CD14-positive monocyte (primary cell): ENCODE results near the gene NDRG3. TPM values are rescaled to one million over a fixed set of nuclear protein-coding genes. Genes with fewer than 3 reads are reported as not detected.

ENCODE experiments used
- DNase-seq, 3 donors: peaks; one replicate each; pipeline ENCODE4 v3.0.0-alpha.2; 2011 to 2022
- H2AFZ ChIP-seq: 2 replicates; pipeline ENCODE4 v1.6.0; 2012; ENCODE audit warnings: mild to moderate bottlenecking, low read depth, low read length, inconsistent platforms; ENCODE audit not compliant: insufficient read depth, poor library complexity, severe bottlenecking
- H3K27ac ChIP-seq, 2 donors: 1 replicate in 1 of 2; 2 replicates in 1 of 2; pipeline ENCODE4 v1.5.1; 2012 to 2013; ENCODE audit warnings: low read length in 2 of 2, control low read depth in 1 of 2, inconsistent platforms in 1 of 2, low read depth in 1 of 2, mild to moderate bottlenecking in 1 of 2
- H3K27me3 ChIP-seq, 2 donors: one replicate each; pipeline versions ENCODE4 v1.6.0 to v1.6.1; 2011 to 2013; ENCODE audit warnings: low read length in 2 of 2; ENCODE audit not compliant: control insufficient read depth in 2 of 2, insufficient read depth in 2 of 2
- H3K36me3 ChIP-seq, 2 donors: replicated peaks in 1 of 2; 1 replicate in 1 of 2; 2 replicates in 1 of 2; pipeline versions ENCODE4 v1.5.1 to v1.6.1; 2012 to 2013; ENCODE audit warnings: low read length in 2 of 2, control low read depth in 1 of 2, inconsistent platforms in 1 of 2, mild to moderate bottlenecking in 1 of 2; ENCODE audit not compliant: insufficient read depth in 2 of 2, control insufficient read depth in 1 of 2
- H3K4me1 ChIP-seq, 2 donors: 1 replicate in 1 of 2; 2 replicates in 1 of 2; pipeline versions ENCODE4 v1.5.1 to v1.6.1; 2012 to 2013; ENCODE audit warnings: low read length in 2 of 2, control low read depth in 1 of 2, inconsistent platforms in 1 of 2, mild to moderate bottlenecking in 1 of 2, moderate library complexity in 1 of 2; ENCODE audit not compliant: insufficient read depth in 2 of 2, control insufficient read depth in 1 of 2
- H3K4me2 ChIP-seq: replicated peaks from 2 replicates; pipeline ENCODE3; 2012; ENCODE audit warnings: low read length, moderate library complexity, mild to moderate bottlenecking; ENCODE audit not compliant: poor library complexity, severe bottlenecking; ENCODE audit errors: extremely low read depth
- H3K4me3 ChIP-seq, 3 experiments: fragments of 200-600 bp in 1 of 3; sonication (generic) in 1 of 3; replicated peaks in 1 of 3; 1 replicate in 2 of 3; 2 replicates in 1 of 3; pipeline ENCODE4 v1.5.1; 2011 to 2013; ENCODE audit warnings: low read length in 3 of 3, mild to moderate bottlenecking in 3 of 3, control low read depth in 2 of 3, low read depth in 2 of 3, inconsistent platforms in 1 of 3, moderate library complexity in 1 of 3
- H3K79me2 ChIP-seq: 2 replicates; pipeline ENCODE4 v1.6.0; 2012; ENCODE audit warnings: mild to moderate bottlenecking, control low read depth, inconsistent platforms, low read length, moderate library complexity; ENCODE audit not compliant: insufficient read depth
- H3K9ac ChIP-seq: 2 replicates; pipeline ENCODE4 v1.6.0; 2017; ENCODE audit warnings: low read length, mild to moderate bottlenecking; ENCODE audit not compliant: insufficient read depth, poor library complexity, severe bottlenecking
- H3K9me3 ChIP-seq, 2 donors: replicated peaks in 1 of 2; 1 replicate in 1 of 2; 2 replicates in 1 of 2; pipeline versions ENCODE4 v1.5.1 to v1.6.1; 2012 to 2013; ENCODE audit warnings: low read length in 2 of 2, control low read depth in 1 of 2; ENCODE audit not compliant: control insufficient read depth in 1 of 2, insufficient read depth in 1 of 2
- H4K20me1 ChIP-seq: 2 replicates; pipeline ENCODE4 v1.6.0; 2012; ENCODE audit warnings: mild to moderate bottlenecking, low read length, control low read depth, moderate library complexity; ENCODE audit not compliant: insufficient read depth
- H3K27ac Mint-ChIP-seq, 7 donors: one replicate each; pipeline ENCODE4 v1.8.0; 2020; ENCODE audit warnings: mild to moderate bottlenecking in 7 of 7, mixed read lengths in 7 of 7, moderate library complexity in 6 of 7, inconsistent platforms in 2 of 7
- H3K27me3 Mint-ChIP-seq, 3 donors: one replicate each; pipeline ENCODE4 v1.8.0; 2021 to 2022; ENCODE audit warnings: low read depth in 3 of 3, mild to moderate bottlenecking in 3 of 3, mixed read lengths in 3 of 3, moderate library complexity in 3 of 3, inconsistent platforms in 1 of 3
- H3K36me3 Mint-ChIP-seq, 2 donors: one replicate each; pipeline ENCODE4 v1.8.0; 2020; ENCODE audit warnings: mixed read lengths in 2 of 2, inconsistent platforms in 1 of 2, mild to moderate bottlenecking in 1 of 2
- H3K4me1 Mint-ChIP-seq: one replicate; pipeline ENCODE4 v1.8.0; 2020; ENCODE audit warnings: mild to moderate bottlenecking, mixed read lengths
- H3K4me3 Mint-ChIP-seq, 2 donors: one replicate each; pipeline ENCODE4 v1.8.0; 2020; ENCODE audit warnings: mild to moderate bottlenecking in 2 of 2, mixed read lengths in 2 of 2, moderate library complexity in 1 of 2
- H3K9me3 Mint-ChIP-seq, 7 donors: one replicate each; pipeline ENCODE4 v1.8.0; 2020 to 2022; ENCODE audit warnings: mixed read lengths in 7 of 7, mild to moderate bottlenecking in 6 of 7, moderate library complexity in 6 of 7, inconsistent platforms in 2 of 7
- WGBS: methylation state at CpG from one replicate; pipeline ENCODE4 v1.1.5; 2013; ENCODE audit warnings: missing lambda C conversion rate; ENCODE audit not compliant: insufficient coverage; 5-methylcytosine and 5-hydroxymethylcytosine counted together
- intact Hi-C, 2 donors: fragments of 100-400 bp; cut with micrococcal nuclease; formaldehyde crosslinking; loops; one replicate each; pipeline versions ENCODE4 v1.15.0 to v1.15.1; 2023
- polyA plus RNA-seq, 3 donors: library from polyadenylated mRNA; depleted of rRNA in 1 of 3; unstranded in 2 of 3; stranded (reverse) in 1 of 3; fragments of 300-500 nt in 2 of 3; fragments of >200 nt in 1 of 3; fragmentation: Illumina TruSeq in 2 of 3; gene quantifications; 1 replicate in 2 of 3; 2 replicates in 1 of 3; pipeline ENCODE4 v1.2.3, GENCODE V29; 2012 to 2021
- TF ChIP-seq, protein P1 (sequence below): fragments of 200-600 bp; IDR thresholded peaks from one replicate; pipeline ENCODE4 v1.8.0; 2022; ENCODE audit warnings: antibody characterized with exemption, mild to moderate bottlenecking

The NDRG3 gene
- polyA plus RNA-seq, 3 donors, result 16.0 to 23.2 (median 21.7) TPM

DNA sequence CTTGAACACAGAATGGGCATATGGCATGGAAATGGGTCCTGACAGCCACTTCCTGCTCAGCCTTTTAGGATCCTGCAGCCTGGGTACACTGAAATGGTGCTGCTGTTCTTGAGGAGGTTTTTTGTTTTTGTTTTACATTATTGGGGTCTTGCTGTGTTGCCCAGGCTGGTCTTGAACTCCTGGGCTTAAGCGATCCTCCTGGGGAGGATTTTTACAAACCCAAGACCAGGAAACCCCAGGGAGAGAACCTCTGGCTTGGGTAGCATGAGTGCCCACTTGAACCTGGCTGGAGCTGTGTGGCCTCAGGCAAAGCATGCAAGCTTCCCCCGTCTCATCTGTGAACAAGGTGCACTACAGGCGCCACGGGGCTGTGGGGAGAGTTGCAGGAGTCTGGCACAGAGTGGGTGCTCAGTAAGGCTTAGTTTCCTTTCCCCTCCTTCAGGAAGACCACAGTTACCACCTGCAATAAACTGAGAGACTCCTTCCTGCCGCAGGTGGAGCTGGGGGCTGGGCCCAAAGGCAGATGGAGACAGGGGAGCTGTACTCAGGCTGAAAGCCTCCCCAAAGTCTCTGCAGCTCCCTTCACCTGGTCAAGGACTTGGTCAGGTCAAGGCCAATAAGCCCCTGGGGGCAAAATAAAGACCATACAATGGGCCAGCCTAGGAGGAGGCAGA lies 101.7 kb downstream of the NDRG3 start:
- H3K4me2 ChIP-seq, result no peak overlapping the region
- intact Hi-C loops, result no loop called here
- no peaks in the 10 kb centered on the region for H3K36me3 ChIP-seq
- no peak for DNase-seq
- no peak overlapping the region for H3K27ac Mint-ChIP-seq
- no peak overlapping the region for H2AFZ ChIP-seq
- WGBS, result 63% methylated on average over 2 of the region's 5 CpGs
- H3K36me3 Mint-ChIP-seq, result no peaks in the 10 kb centered on the region
- no peaks in the 10 kb centered on the region for H3K27me3 ChIP-seq
- H3K27ac ChIP-seq, result no peak overlapping the region
- H4K20me1 ChIP-seq, result no peaks in the 10 kb centered on the region
- H3K4me1 ChIP-seq, result peaks cover 11 to 13% of the 10 kb centered on the region in 2 donors
- no peaks in the 10 kb centered on the region for H3K79me2 ChIP-seq
- H3K4me1 Mint-ChIP-seq, result peaks cover 15% of the 10 kb centered on the region
- H3K9ac ChIP-seq, result no peak overlapping the region
- H3K27me3 Mint-ChIP-seq, result peaks cover 0 to 2% (median 0%) of the 10 kb centered on the region in 3 donors
- no peaks in the 10 kb centered on the region for H3K9me3 ChIP-seq
- no peaks in the 10 kb centered on the region for H3K9me3 Mint-ChIP-seq
- TF ChIP-seq, protein P1, sequence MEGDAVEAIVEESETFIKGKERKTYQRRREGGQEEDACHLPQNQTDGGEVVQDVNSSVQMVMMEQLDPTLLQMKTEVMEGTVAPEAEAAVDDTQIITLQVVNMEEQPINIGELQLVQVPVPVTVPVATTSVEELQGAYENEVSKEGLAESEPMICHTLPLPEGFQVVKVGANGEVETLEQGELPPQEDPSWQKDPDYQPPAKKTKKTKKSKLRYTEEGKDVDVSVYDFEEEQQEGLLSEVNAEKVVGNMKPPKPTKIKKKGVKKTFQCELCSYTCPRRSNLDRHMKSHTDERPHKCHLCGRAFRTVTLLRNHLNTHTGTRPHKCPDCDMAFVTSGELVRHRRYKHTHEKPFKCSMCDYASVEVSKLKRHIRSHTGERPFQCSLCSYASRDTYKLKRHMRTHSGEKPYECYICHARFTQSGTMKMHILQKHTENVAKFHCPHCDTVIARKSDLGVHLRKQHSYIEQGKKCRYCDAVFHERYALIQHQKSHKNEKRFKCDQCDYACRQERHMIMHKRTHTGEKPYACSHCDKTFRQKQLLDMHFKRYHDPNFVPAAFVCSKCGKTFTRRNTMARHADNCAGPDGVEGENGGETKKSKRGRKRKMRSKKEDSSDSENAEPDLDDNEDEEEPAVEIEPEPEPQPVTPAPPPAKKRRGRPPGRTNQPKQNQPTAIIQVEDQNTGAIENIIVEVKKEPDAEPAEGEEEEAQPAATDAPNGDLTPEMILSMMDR, result no peak
- H3K4me3 ChIP-seq, result no peak overlapping the region
- peak overlapping the region in 1 of 2 donors; percentile 60 for H3K4me3 Mint-ChIP-seq

DNA sequence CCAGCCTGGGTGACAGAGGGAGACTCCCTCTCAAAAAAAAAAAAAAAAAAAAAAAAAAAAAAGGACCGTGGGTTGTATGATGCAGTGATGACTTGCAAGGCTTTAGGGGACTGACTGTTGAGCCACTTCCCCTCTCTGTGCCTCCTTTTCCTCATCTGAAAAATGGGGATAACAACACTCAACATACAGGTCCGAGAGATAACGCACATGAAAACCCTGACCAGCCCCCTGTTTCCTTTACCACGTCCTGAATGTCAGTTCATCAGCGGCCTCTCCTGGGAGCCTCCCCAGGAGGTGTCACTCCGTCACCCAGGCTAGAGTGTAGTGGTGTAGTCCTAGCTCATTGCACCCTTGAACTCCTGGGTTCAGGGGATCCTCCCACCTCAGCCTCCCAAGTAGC lies 103.8 kb downstream of the NDRG3 start:
- no peak overlapping the region for H3K27ac ChIP-seq
- H3K9ac ChIP-seq, result no peak overlapping the region
- WGBS, result no CpG with 5 or more reads among the region's 6 CpGs
- peak overlapping the region in 3 of 7 donors; percentile 53 to 59 (median 57) for H3K27ac Mint-ChIP-seq
- no peaks in the 10 kb centered on the region for H3K9me3 Mint-ChIP-seq
- TF ChIP-seq, protein P1, result no peak
- H3K36me3 ChIP-seq, result no peaks in the 10 kb centered on the region
- H2AFZ ChIP-seq, result no peak overlapping the region
- no peak overlapping the region for H3K4me3 ChIP-seq
- intact Hi-C loops, result no loop called here
- H4K20me1 ChIP-seq, result no peaks in the 10 kb centered on the region
- no peaks in the 10 kb centered on the region for H3K36me3 Mint-ChIP-seq
- H3K4me1 Mint-ChIP-seq, result peaks cover 15% of the 10 kb centered on the region
- H3K79me2 ChIP-seq, result no peaks in the 10 kb centered on the region
- H3K27me3 Mint-ChIP-seq, result peaks cover 0 to 2% (median 0%) of the 10 kb centered on the region in 3 donors
- H3K9me3 ChIP-seq, result no peaks in the 10 kb centered on the region
- H3K4me1 ChIP-seq, result peaks cover 11 to 13% of the 10 kb centered on the region in 2 donors
- H3K4me2 ChIP-seq, result no peak overlapping the region
- DNase-seq, result no peak
- no peaks in the 10 kb centered on the region for H3K27me3 ChIP-seq
- no peak overlapping the region for H3K4me3 Mint-ChIP-seq
